Right ventricle myocardium inferior (tissue), 1 donor: ENCODE results near the gene MTREX. TPM values are rescaled to one million over a fixed set of nuclear protein-coding genes. Genes with fewer than 3 reads are reported as not detected.

Experiments
- ATAC-seq: fragments of 200-7000 bp; cut with Tn5 transposase; one replicate; pipeline ENCODE4 v1.9.1; 2020; ENCODE audit warnings: mild to moderate bottlenecking, moderate library complexity
- DNase-seq: peaks from one replicate; pipeline ENCODE4 v3.0.0; 2021; ENCODE audit errors: missing footprints
- intact Hi-C: fragments of 100-400 bp; cut with DNase I; formaldehyde crosslinking; loops from one replicate; pipeline ENCODE4 v1.11.0; 2022
- total RNA-seq: library from RNA; stranded (reverse); fragmentation: NEBNext Ultra II Directional; extraction: Animal tissue kit (Norgen Biotek cat#: 25700); gene quantifications from one replicate; pipeline ENCODE4 v1.2.1, GENCODE V29; 2021
- donor health status: DM: no; HTN: yes; CAD: no; lungs with severe emphysema.

MTREX gene
- total RNA-seq, 1 donor from 2014 or later, result 61.4 TPM

GRCh38 chr5:55319491-55319890 lies 11.7 kb downstream of the MTREX start:
- DNase-seq (no peak), ATAC-seq (no peak)

GRCh38 chr5:55320571-55320970 lies 12.8 kb downstream of the MTREX start:
- ATAC-seq (no peak), DNase-seq (no peak)
- intact Hi-C loops, result no loop called here

More at GRCh38 chr5:55319491-55319890, 11.7 kb downstream of the MTREX start:
- intact Hi-C loops, result no loop called here

- intact Hi-C loops, result no loop called here
- no peak for DNase-seq
- ATAC-seq, result no peak
Observed at GRCh38 chr5:55324006-55324405, 16.2 kb downstream of the MTREX start.

GRCh38 chr5:55324815-55325418 lies 17.1 kb downstream of the MTREX start:
- ATAC-seq, result no peak
- intact Hi-C loops, result no loop called here

GRCh38 chr5:55325621-55326020 lies 17.8 kb downstream of the MTREX start:
- ATAC-seq (no peak), DNase-seq (no peak)
- intact Hi-C loops, result no loop called here

More at GRCh38 chr5:55324815-55325418, 17.1 kb downstream of the MTREX start:
- DNase-seq, result no peak

GRCh38 chr5:55327281-55327680 lies 19.5 kb downstream of the MTREX start:
- ATAC-seq, result no peak
- intact Hi-C loops, result no loop called here
- DNase-seq, result no peak

GRCh38 chr5:55331321-55331720 lies 23.5 kb downstream of the MTREX start:
- DNase-seq, result no peak
- ATAC-seq, result no peak
- intact Hi-C loops, result no loop called here

GRCh38 chr5:55333017-55333416 lies 25.2 kb downstream of the MTREX start:
- intact Hi-C loops, result no loop called here
- no peak for ATAC-seq
- DNase-seq, result no peak

- intact Hi-C loops, result no loop called here
- ATAC-seq (no peak), DNase-seq (no peak)
Observed at GRCh38 chr5:55333811-55334210, 26.0 kb downstream of the MTREX start.

- ATAC-seq, result no peak
- intact Hi-C loops, result no loop called here
Observed at GRCh38 chr5:55338092-55338613, 30.4 kb downstream of the MTREX start.

GRCh38 chr5:55338810-55339243 lies 31.0 kb downstream of the MTREX start:
- ATAC-seq, result no peak
- intact Hi-C loops, result no loop called here
- DNase-seq, result no peak

More at GRCh38 chr5:55338092-55338613, 30.4 kb downstream of the MTREX start:
- DNase-seq, result no peak

GRCh38 chr5:55343107-55343506 lies 35.3 kb downstream of the MTREX start:
- no peak for ATAC-seq
- DNase-seq, result no peak
- intact Hi-C loops, result loop anchor here (2.0 kb wide), 1 partner anchor 350 kb away; no protein-coding TSS in a partner anchor

- DNase-seq (no peak), ATAC-seq (no peak)
- intact Hi-C loops, result loop anchor here (2.0 kb wide), 1 partner anchor 349 kb away; no protein-coding TSS in a partner anchor
Observed at GRCh38 chr5:55343609-55344008, 35.8 kb downstream of the MTREX start.

- ATAC-seq, result no peak
- no peak for DNase-seq
- intact Hi-C loops, result no loop called here
Observed at GRCh38 chr5:55344392-55344992, 36.7 kb downstream of the MTREX start.

GRCh38 chr5:55345327-55345726 lies 37.5 kb downstream of the MTREX start:
- intact Hi-C loops, result no loop called here
- ATAC-seq (no peak), DNase-seq (no peak)

GRCh38 chr5:55347786-55348185 lies 40.0 kb downstream of the MTREX start:
- ATAC-seq (no peak), DNase-seq (no peak)
- intact Hi-C loops, result no loop called here

- no peak for ATAC-seq
- intact Hi-C loops, result no loop called here
- DNase-seq, result no peak
Observed at GRCh38 chr5:55350754-55351153, 43.0 kb downstream of the MTREX start.

- no peak for ATAC-seq
- DNase-seq, result no peak
- intact Hi-C loops, result no loop called here
Observed at GRCh38 chr5:55356896-55357295, 49.1 kb downstream of the MTREX start.

GRCh38 chr5:55360190-55360589 lies 52.4 kb downstream of the MTREX start:
- DNase-seq (no peak), ATAC-seq (no peak)
- intact Hi-C loops, result no loop called here

- no peak for ATAC-seq
- intact Hi-C loops, result no loop called here
- DNase-seq, result no peak
Observed at GRCh38 chr5:55363856-55364255, 56.1 kb downstream of the MTREX start.
